Measurements from ENCODE around the gene RNU1-4. TPM values are rescaled to one million over a fixed set of nuclear protein-coding genes. Genes with fewer than 3 reads are reported as not detected.
"Not testable (repeated sequence)": the region's sequence is repeated elsewhere in the genome, so short reads cannot be mapped to it uniquely, and the experiment has no call there.

RNU1-4 gene
- total RNA-seq, 1 donor from 2014 or later: 6,195 TPM

- DNase-seq (ENCODE audit: low spot score); intact Hi-C loops (cut with DNase I): not testable (repeated sequence)
These were observed 32.9 kb upstream of the RNU1-4 start for GRCh38 chr1:16707130-16708093.

- DNase-seq (ENCODE audit: low spot score); intact Hi-C loops (cut with DNase I): not testable (repeated sequence)
These were observed 31.6 kb upstream of the RNU1-4 start for GRCh38 chr1:16708704-16709103.

GRCh38 chr1:16709659-16710087, 30.6 kb upstream of the RNU1-4 start:
- intact Hi-C loops (cut with DNase I); DNase-seq (ENCODE audit: low spot score): not testable (repeated sequence)

GRCh38 chr1:16710618-16711017, 29.7 kb upstream of the RNU1-4 start:
- intact Hi-C loops (cut with DNase I); DNase-seq (ENCODE audit: low spot score): not testable (repeated sequence)

- intact Hi-C loops (cut with DNase I); DNase-seq (ENCODE audit: low spot score): not testable (repeated sequence)
These were observed 28.2 kb upstream of the RNU1-4 start for GRCh38 chr1:16712131-16712530.

- DNase-seq (ENCODE audit: low spot score); intact Hi-C loops (cut with DNase I): not testable (repeated sequence)
These were observed 27.7 kb upstream of the RNU1-4 start for GRCh38 chr1:16712582-16712981.

GRCh38 chr1:16712984-16713383, 27.3 kb upstream of the RNU1-4 start:
- intact Hi-C loops (cut with DNase I); DNase-seq (ENCODE audit: low spot score): not testable (repeated sequence)

- intact Hi-C loops (cut with DNase I); DNase-seq (ENCODE audit: low spot score): not testable (repeated sequence)
These were observed 26.8 kb upstream of the RNU1-4 start for GRCh38 chr1:16713480-16713879.

- DNase-seq (ENCODE audit: low spot score): no peak
- intact Hi-C loops (cut with DNase I): no loop called here
These were observed 23.5 kb upstream of the RNU1-4 start for GRCh38 chr1:16716691-16717335.

GRCh38 chr1:16717336-16718098, 22.8 kb upstream of the RNU1-4 start:
- intact Hi-C loops (cut with DNase I): no loop called here
- DNase-seq (ENCODE audit: low spot score): no peak

- DNase-seq (ENCODE audit: low spot score); intact Hi-C loops (cut with DNase I): not testable (repeated sequence)
These were observed 22.0 kb upstream of the RNU1-4 start for GRCh38 chr1:16718099-16718907.

- no peak for DNase-seq (ENCODE audit: low spot score)
- intact Hi-C loops (cut with DNase I): no loop called here
These were observed 21.3 kb upstream of the RNU1-4 start for GRCh38 chr1:16718908-16719533.

- intact Hi-C loops (cut with DNase I): no loop called here
- no peak for DNase-seq (ENCODE audit: low spot score)
These were observed 20.6 kb upstream of the RNU1-4 start for GRCh38 chr1:16719571-16720350.

GRCh38 chr1:16720351-16721223, 19.7 kb upstream of the RNU1-4 start:
- no peak for DNase-seq (ENCODE audit: low spot score)
- intact Hi-C loops (cut with DNase I): no loop called here

GRCh38 chr1:16721871-16722641, 18.3 kb upstream of the RNU1-4 start:
- intact Hi-C loops (cut with DNase I): no loop called here
- DNase-seq (ENCODE audit: low spot score): no peak
